ENCODE results near the gene OSBPL5.

OSBPL5 gene

GRCh38 chr11:3161720-3162409 is 3.2 kb downstream of the OSBPL5 start:
- no peak for TF ChIP-seq CTCF (IDR thresholded peaks at IDR 0.05)
- DNase-seq (ENCODE audit: low spot score) = no peak
- Histone ChIP-seq H3K27ac (peak overlapping the region; percentile 81 to 90), H3K4me3 (peak overlapping the region; percentile 96)

GRCh38 chr11:3161309-3161708 is 3.8 kb downstream of the OSBPL5 start:
- Histone ChIP-seq H3K27ac (peak overlapping the region; percentile 81 to 90), H3K4me3 (peak overlapping the region; percentile 74)
- no peak for TF ChIP-seq CTCF (IDR thresholded peaks at IDR 0.05)
- no peak for DNase-seq (ENCODE audit: low spot score)

- DNase-seq (ENCODE audit: low spot score) = peak; percentile 94
- TF ChIP-seq CTCF (IDR thresholded peaks at IDR 0.05) = no peak
- peak overlapping the region; percentile 74 for H3K4me3 ChIP-seq
- peak overlapping the region; percentile 81 to 90 for H3K27ac ChIP-seq
Observed at GRCh38 chr11:3160252-3161031, 4.7 kb downstream of the OSBPL5 start.

GRCh38 chr11:3159296-3160190 is 5.6 kb downstream of the OSBPL5 start:
- peak overlapping the region; percentile 81 to 90 for H3K27ac ChIP-seq
- no peak for DNase-seq (ENCODE audit: low spot score)
- peak overlapping the region; percentile 74 for H3K4me3 ChIP-seq
- TF ChIP-seq CTCF (IDR thresholded peaks at IDR 0.05) = no peak

- no peak for TF ChIP-seq CTCF (IDR thresholded peaks at IDR 0.05)
- H3K27ac ChIP-seq = peak overlapping the region in 1 of 2 donors; percentile 90
- DNase-seq (ENCODE audit: low spot score) = no peak
- peak overlapping the region; percentile 74 for H3K4me3 ChIP-seq
Observed at GRCh38 chr11:3158821-3159220, 6.3 kb downstream of the OSBPL5 start.

GRCh38 chr11:3158131-3158591 is 6.9 kb downstream of the OSBPL5 start:
- Histone ChIP-seq H3K27ac (no peak overlapping the region), H3K4me3 (no peak overlapping the region)
- no peak for DNase-seq (ENCODE audit: low spot score)
- TF ChIP-seq CTCF (IDR thresholded peaks at IDR 0.05) = no peak
